KMS-11 (cell line): Measurements from ENCODE around the gene SDK2.

Source experiments
- H2AFZ ChIP-seq: fragments of 200-600 bp; sonication (generic); 2 replicates; pipeline ENCODE4 v1.6.1; 2016; ENCODE audit warnings: antibody characterized with exemption, mixed run types, low read depth
- H3K27ac ChIP-seq: fragments of 200-600 bp; sonication (generic); 2 replicates; pipeline ENCODE4 v1.6.1; 2016; ENCODE audit warnings: mild to moderate bottlenecking, mixed run types
- H3K27me3 ChIP-seq: fragments of 200-600 bp; sonication (generic); 2 replicates; pipeline ENCODE4 v1.6.1; 2017; ENCODE audit warnings: mild to moderate bottlenecking, low read depth, mixed run types, moderate library complexity; ENCODE audit not compliant: insufficient read depth
- H3K36me3 ChIP-seq: fragments of 200-600 bp; sonication (generic); 2 replicates; pipeline ENCODE4 v1.6.1; 2017; ENCODE audit warnings: mild to moderate bottlenecking, mixed run types; ENCODE audit not compliant: insufficient read depth
- H3K4me1 ChIP-seq: fragments of 200-600 bp; sonication (generic); 2 replicates; pipeline ENCODE4 v1.6.1; 2016; ENCODE audit warnings: mild to moderate bottlenecking, low read depth, mixed run types; ENCODE audit not compliant: poor library complexity, severe bottlenecking
- H3K4me2 ChIP-seq: fragments of 200-600 bp; sonication (generic); 2 replicates; pipeline ENCODE4 v1.7.0; 2016; ENCODE audit warnings: mild to moderate bottlenecking, mixed run types
- H3K4me3 ChIP-seq: fragments of 200-600 bp; sonication (generic); IDR thresholded peaks from 2 replicates; pipeline ENCODE4 v1.6.1; 2017; ENCODE audit warnings: low read depth, low read length, mixed read lengths; ENCODE audit not compliant: insufficient read depth
- H3K79me2 ChIP-seq: fragments of 200-600 bp; sonication (generic); 2 replicates; pipeline ENCODE4 v1.6.1; 2016; ENCODE audit warnings: low read depth, mixed run types; ENCODE audit not compliant: insufficient read depth
- H3K9ac ChIP-seq: fragments of 200-600 bp; sonication (generic); 2 replicates; pipeline ENCODE4 v1.6.1; 2016; ENCODE audit warnings: mild to moderate bottlenecking, mixed run types
- H4K20me1 ChIP-seq: fragments of 200-600 bp; sonication (generic); 2 replicates; pipeline ENCODE4 v1.6.1; 2016; ENCODE audit warnings: mild to moderate bottlenecking, mixed run types; ENCODE audit not compliant: insufficient read depth
- TF ChIP-seq, protein P1 (sequence below): fragments of 200-600 bp; sonication (generic); conservative IDR thresholded peaks from 2 replicates; pipeline ENCODE4 v1.6.1; 2017; ENCODE audit warnings: low read depth, mild to moderate bottlenecking, antibody characterized with exemption, low read length, moderate library complexity, mixed read lengths

The SDK2 gene

DNA sequence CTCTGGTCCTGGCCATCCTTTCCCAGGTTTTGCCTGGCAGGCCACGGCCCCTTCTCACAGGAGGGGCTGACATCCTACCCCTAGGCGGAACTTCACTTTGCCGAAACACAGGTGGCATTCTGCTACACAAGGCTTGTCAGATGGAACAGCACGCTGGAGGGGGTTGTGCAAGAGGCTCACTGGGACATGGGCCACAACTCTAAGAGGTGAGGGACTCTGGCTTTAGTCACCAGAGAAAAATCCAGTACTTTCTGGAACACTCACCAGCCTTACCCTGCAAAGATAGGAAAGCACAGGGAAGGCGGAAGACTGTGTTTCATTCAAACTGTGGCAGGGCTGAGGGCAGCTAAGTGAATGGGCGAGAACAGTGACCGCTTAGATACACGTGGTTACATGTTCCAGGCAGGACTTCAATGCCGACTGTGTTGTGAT is 350.7 kb downstream of the SDK2 start:
- no peak overlapping the region for H2AFZ ChIP-seq
- H3K4me1 ChIP-seq, result peaks cover 30% of the 10 kb centered on the region
- H4K20me1 ChIP-seq, result no peaks in the 10 kb centered on the region
- no peaks in the 10 kb centered on the region for H3K27me3 ChIP-seq
- peaks cover 7% of the 10 kb centered on the region; the same call in 1 of the 2 replicates for H3K79me2 ChIP-seq
- H3K9ac ChIP-seq, result no peak overlapping the region
- H3K36me3 ChIP-seq, result no peaks in the 10 kb centered on the region
- TF ChIP-seq, protein P1, sequence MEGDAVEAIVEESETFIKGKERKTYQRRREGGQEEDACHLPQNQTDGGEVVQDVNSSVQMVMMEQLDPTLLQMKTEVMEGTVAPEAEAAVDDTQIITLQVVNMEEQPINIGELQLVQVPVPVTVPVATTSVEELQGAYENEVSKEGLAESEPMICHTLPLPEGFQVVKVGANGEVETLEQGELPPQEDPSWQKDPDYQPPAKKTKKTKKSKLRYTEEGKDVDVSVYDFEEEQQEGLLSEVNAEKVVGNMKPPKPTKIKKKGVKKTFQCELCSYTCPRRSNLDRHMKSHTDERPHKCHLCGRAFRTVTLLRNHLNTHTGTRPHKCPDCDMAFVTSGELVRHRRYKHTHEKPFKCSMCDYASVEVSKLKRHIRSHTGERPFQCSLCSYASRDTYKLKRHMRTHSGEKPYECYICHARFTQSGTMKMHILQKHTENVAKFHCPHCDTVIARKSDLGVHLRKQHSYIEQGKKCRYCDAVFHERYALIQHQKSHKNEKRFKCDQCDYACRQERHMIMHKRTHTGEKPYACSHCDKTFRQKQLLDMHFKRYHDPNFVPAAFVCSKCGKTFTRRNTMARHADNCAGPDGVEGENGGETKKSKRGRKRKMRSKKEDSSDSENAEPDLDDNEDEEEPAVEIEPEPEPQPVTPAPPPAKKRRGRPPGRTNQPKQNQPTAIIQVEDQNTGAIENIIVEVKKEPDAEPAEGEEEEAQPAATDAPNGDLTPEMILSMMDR, result no peak
- H3K4me3 ChIP-seq, result no peak overlapping the region
- no peak overlapping the region for H3K27ac ChIP-seq
- H3K4me2 ChIP-seq, result no peak overlapping the region

DNA sequence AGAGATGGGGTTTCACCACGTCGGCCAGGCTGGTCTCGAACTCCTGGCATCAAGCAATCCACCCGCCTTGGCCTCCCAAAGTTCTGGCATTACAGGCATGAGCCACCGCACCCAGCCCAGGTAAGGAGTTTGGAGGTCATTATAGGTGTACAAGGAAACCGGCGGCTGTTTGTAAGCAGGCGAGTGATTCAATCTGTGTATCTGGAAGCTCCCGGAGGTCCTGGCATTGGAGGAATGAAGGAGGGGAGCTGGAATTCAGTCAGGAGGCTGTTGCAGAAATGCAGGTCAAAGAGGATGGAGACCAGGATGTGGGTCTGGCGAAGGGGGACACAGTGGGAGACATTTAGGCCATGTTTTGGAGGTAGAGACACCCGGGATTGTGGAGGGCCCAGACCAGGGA is 351.2 kb downstream of the SDK2 start:
- TF ChIP-seq, protein P1, result no peak
- Histone ChIP-seq H4K20me1 (no peaks in the 10 kb centered on the region), H3K4me2 (no peak overlapping the region), H3K27ac (no peak overlapping the region), H3K27me3 (no peaks in the 10 kb centered on the region), H3K36me3 (no peaks in the 10 kb centered on the region), H2AFZ (no peak overlapping the region), H3K4me1 (peaks cover 26% of the 10 kb centered on the region), H3K79me2 (peaks cover 7% of the 10 kb centered on the region; the same call in 1 of the 2 replicates), H3K4me3 (no peak overlapping the region), H3K9ac (no peak overlapping the region)

DNA sequence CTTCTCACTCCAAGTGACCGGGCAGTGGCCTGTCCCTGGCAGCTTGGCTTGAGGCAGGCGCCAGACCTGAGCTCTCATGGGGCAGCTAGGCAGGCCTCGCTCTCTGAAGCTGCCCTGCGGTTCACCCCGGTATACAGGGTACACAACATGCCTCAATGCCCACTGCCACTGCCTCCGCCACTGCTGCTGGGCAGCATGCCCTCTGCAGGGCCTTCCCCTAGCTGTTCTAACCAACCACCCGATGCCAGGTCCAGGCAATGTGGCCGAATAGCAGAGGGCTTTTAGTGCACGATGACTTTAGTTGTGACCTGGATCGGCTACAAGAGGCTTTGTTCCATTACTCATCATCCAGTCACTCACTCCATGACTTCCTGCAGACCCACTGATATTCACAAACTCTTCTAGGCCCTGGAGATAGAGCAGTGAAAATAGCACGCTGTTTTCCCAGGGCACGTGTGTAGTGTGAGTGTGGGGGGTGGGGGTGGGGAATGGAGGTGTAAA is 352.2 kb downstream of the SDK2 start:
- TF ChIP-seq, protein P1, result no peak
- Histone ChIP-seq H3K27me3 (no peaks in the 10 kb centered on the region), H3K4me1 (peaks cover 24% of the 10 kb centered on the region), H3K4me2 (peak overlapping the region; percentile 98), H3K36me3 (no peaks in the 10 kb centered on the region), H3K9ac (peak overlapping the region; percentile 73; the same call in 1 of the 2 replicates), H3K4me3 (no peak overlapping the region), H3K27ac (peak overlapping the region; percentile 88; the same call in 1 of the 2 replicates), H2AFZ (0 out of 2 replicates have a peak overlapping the region, but pooled peaks have one; percentile 73), H3K79me2 (peaks cover 7% of the 10 kb centered on the region; the same call in 1 of the 2 replicates), H4K20me1 (no peaks in the 10 kb centered on the region)

DNA sequence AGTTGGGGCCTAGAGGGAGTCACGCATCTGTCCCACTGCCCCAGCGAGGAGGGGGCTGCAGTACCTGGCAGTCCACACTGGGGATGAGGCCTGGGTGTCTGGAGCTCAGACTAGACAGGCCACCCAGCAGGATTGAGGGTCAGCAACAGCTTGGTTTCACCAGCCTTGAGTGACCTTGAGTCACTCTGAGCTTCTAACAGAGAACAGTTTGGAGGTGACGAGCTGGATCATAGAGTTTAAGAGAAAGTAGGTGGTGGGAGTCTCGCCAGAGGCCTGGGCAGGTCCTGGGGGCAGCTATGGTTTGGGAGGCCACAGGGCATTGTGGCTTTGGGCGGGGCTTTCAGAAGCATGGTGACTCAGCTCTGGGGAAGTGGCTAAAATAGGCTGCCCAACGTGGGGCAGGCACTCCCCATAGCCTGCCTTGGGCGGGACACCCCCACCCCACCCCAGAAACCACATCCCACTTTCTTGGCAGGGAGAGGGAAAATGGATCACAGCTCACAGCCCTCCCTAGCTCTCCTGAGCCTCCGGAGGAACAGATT is 352.9 kb downstream of the SDK2 start:
- Histone ChIP-seq H3K9ac (peak overlapping the region; percentile 73), H4K20me1 (no peaks in the 10 kb centered on the region), H2AFZ (peak overlapping the region; percentile 73), H3K4me3 (no peak overlapping the region), H3K4me1 (peaks cover 24% of the 10 kb centered on the region), H3K79me2 (peaks cover 7% of the 10 kb centered on the region; the same call in 1 of the 2 replicates), H3K27me3 (no peaks in the 10 kb centered on the region), H3K4me2 (peak overlapping the region; percentile 98), H3K27ac (peak overlapping the region; percentile 88), H3K36me3 (no peaks in the 10 kb centered on the region)
- TF ChIP-seq, protein P1, result no peak
